Type B pancreatic cell (in vitro differentiated cells): ENCODE measurements around the gene CFHR5. TPM values are rescaled to one million over a fixed set of nuclear protein-coding genes. Genes with fewer than 3 reads are reported as not detected.
"Not testable (repeated sequence)": the region's sequence is repeated elsewhere in the genome, so short reads cannot be mapped to it uniquely, and the experiment has no call there.

Source experiments
- DNase-seq: peaks from one replicate; pipeline ENCODE4 v3.0.0; 2021; ENCODE audit warnings: mixed read lengths; ENCODE audit not compliant: unreplicated experiment; ENCODE audit errors: extremely low spot score
- H3K27ac Mint-ChIP-seq: 2 replicates; pipeline ENCODE4 v1.8.0; 2021; ENCODE audit warnings: mild to moderate bottlenecking, mixed read lengths
- H3K27me3 Mint-ChIP-seq: 2 replicates; pipeline ENCODE4 v1.8.0; 2021; ENCODE audit warnings: mixed read lengths
- H3K36me3 Mint-ChIP-seq: 2 replicates; pipeline ENCODE4 v1.8.0; 2021; ENCODE audit warnings: mixed read lengths
- H3K4me1 Mint-ChIP-seq: one replicate; pipeline ENCODE4 v1.8.0; 2021; ENCODE audit warnings: mixed read lengths; ENCODE audit not compliant: unreplicated experiment
- H3K4me3 Mint-ChIP-seq: 2 replicates; pipeline ENCODE4 v1.8.0; 2021; ENCODE audit warnings: mild to moderate bottlenecking, mixed read lengths
- H3K9me3 Mint-ChIP-seq: 2 replicates; pipeline ENCODE4 v1.8.0; 2021; ENCODE audit warnings: mixed read lengths
- total RNA-seq: library from RNA; stranded (reverse); gene quantifications from 2 replicates; pipeline ENCODE4 v1.2.1, GENCODE V29; 2021; ENCODE audit warnings: low replicate concordance
- TF ChIP-seq, protein P1 (sequence below): fragments of 200-600 bp; sonication (generic); conservative IDR thresholded peaks from 2 replicates; pipeline ENCODE4 v1.5.0; 2021; ENCODE audit warnings: antibody characterized with exemption, mild to moderate bottlenecking

Gene CFHR5
- total RNA-seq, 1 donor from 2014 or later = not detected

GRCh38 chr1:197029749-197030148, 52.4 kb downstream of the CFHR5 start:
- no peak overlapping the region for H3K4me3 Mint-ChIP-seq
- TF ChIP-seq, protein P1, sequence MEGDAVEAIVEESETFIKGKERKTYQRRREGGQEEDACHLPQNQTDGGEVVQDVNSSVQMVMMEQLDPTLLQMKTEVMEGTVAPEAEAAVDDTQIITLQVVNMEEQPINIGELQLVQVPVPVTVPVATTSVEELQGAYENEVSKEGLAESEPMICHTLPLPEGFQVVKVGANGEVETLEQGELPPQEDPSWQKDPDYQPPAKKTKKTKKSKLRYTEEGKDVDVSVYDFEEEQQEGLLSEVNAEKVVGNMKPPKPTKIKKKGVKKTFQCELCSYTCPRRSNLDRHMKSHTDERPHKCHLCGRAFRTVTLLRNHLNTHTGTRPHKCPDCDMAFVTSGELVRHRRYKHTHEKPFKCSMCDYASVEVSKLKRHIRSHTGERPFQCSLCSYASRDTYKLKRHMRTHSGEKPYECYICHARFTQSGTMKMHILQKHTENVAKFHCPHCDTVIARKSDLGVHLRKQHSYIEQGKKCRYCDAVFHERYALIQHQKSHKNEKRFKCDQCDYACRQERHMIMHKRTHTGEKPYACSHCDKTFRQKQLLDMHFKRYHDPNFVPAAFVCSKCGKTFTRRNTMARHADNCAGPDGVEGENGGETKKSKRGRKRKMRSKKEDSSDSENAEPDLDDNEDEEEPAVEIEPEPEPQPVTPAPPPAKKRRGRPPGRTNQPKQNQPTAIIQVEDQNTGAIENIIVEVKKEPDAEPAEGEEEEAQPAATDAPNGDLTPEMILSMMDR = no peak

GRCh38 chr1:197034631-197035339, 57.4 kb downstream of the CFHR5 start:
- DNase-seq, H3K36me3 Mint-ChIP-seq, H3K27ac Mint-ChIP-seq, H3K4me3 Mint-ChIP-seq, H3K27me3 Mint-ChIP-seq, H3K9me3 Mint-ChIP-seq, H3K4me1 Mint-ChIP-seq: not testable (repeated sequence)

More at GRCh38 chr1:197029749-197030148, 52.4 kb downstream of the CFHR5 start:
- Mint-ChIP-seq H3K4me1 (no peaks in the 10 kb centered on the region), H3K36me3 (no peaks in the 10 kb centered on the region), H3K27me3 (no peaks in the 10 kb centered on the region), H3K9me3 (no peaks in the 10 kb centered on the region), H3K27ac (no peak overlapping the region)
- no peak for DNase-seq

DNA sequence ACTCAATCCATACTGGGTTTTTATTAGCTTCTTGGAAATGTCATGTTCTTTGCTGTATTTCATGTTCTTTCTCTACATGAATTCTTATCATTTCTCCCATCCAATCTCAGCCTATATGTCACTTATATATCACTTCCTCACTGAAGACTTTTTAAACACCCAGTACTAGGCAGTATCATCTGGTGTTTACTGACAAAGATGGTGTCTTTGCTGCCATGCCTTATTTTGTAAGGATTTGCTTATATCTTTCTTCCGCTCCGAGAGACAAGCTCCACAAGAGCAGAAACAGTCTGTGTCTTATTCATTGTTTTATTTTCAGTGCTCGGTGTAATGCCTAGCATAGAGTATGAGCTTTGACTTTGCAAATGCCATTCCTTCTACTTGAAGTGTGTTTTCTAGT, 59.5 kb downstream of the CFHR5 start:
- no peak overlapping the region for H3K4me3 Mint-ChIP-seq
- H3K4me1 Mint-ChIP-seq = no peaks in the 10 kb centered on the region
- H3K27me3 Mint-ChIP-seq = no peaks in the 10 kb centered on the region

GRCh38 chr1:197041486-197042353, 64.4 kb downstream of the CFHR5 start:
- no peaks in the 10 kb centered on the region for H3K36me3 Mint-ChIP-seq
- no peak overlapping the region for H3K27ac Mint-ChIP-seq
- no peak for DNase-seq
- TF ChIP-seq, protein P1 = no peak
- no peaks in the 10 kb centered on the region for H3K4me1 Mint-ChIP-seq
- H3K9me3 Mint-ChIP-seq = no peaks in the 10 kb centered on the region
- peaks cover 4% of the 10 kb centered on the region for H3K27me3 Mint-ChIP-seq
- no peak overlapping the region for H3K4me3 Mint-ChIP-seq

More for the DNA sequence above, 59.5 kb downstream of the CFHR5 start:
- DNase-seq = no peak
- TF ChIP-seq, protein P1 = no peak
- H3K9me3 Mint-ChIP-seq = no peaks in the 10 kb centered on the region
- no peaks in the 10 kb centered on the region for H3K36me3 Mint-ChIP-seq
- no peak overlapping the region for H3K27ac Mint-ChIP-seq

DNA sequence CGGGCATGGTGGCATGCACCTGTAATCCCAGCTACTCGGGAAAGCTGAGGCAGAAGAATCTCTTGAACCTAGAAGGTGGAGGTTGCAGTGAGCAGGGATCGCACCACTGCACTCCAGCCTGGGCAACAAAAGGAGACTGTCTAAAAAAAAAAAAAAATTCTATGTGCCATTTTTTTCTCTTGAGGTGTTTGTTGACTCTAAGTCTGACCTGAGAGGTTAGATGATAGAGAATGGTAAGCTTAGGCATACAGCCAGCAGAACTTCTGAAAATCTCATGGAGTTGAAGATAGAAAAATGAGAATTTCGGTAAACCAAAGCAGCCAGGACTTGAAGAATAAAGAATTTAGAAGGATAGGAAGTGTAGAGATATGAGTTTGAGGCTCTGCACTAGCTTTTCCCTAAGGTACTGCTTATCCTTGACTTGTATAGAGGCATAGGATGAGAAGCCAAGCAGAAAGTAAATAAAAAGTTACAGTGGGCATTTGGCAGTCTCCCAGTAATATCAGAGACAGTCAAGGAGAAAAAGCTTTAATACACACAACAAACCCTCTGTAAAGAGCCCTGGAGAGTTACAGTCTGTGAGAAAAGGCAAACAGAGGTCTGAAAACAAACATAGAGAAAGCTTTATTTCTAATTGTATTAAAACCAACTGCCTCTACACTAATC, 65.5 kb downstream of the CFHR5 start:
- H3K9me3 Mint-ChIP-seq = no peaks in the 10 kb centered on the region
- H3K4me1 Mint-ChIP-seq = no peaks in the 10 kb centered on the region
- H3K36me3 Mint-ChIP-seq = no peaks in the 10 kb centered on the region
- no peak for DNase-seq
- no peak overlapping the region for H3K4me3 Mint-ChIP-seq
- TF ChIP-seq, protein P1 = no peak
- no peak overlapping the region for H3K27ac Mint-ChIP-seq
- H3K27me3 Mint-ChIP-seq = peaks cover 4% of the 10 kb centered on the region
